A172 (cell line): ENCODE measurements around the gene TENM4. TPM values are rescaled to one million over a fixed set of nuclear protein-coding genes. Genes with fewer than 3 reads are reported as not detected.

ENCODE experiments used
- DNase-seq: peaks from one replicate; pipeline ENCODE4 v3.0.0-alpha.2; 2015; ENCODE audit warnings: low spot score
- total RNA-seq: library from RNA; depleted of rRNA; stranded (reverse); fragments of >200 nt; shearing (Covaris generic); gene quantifications from 2 replicates; pipeline ENCODE4 v1.2.3, GENCODE V29; 2014

The TENM4 gene
- total RNA-seq, 1 experiment from 2014 or later, result 0.91 TPM

DNA sequence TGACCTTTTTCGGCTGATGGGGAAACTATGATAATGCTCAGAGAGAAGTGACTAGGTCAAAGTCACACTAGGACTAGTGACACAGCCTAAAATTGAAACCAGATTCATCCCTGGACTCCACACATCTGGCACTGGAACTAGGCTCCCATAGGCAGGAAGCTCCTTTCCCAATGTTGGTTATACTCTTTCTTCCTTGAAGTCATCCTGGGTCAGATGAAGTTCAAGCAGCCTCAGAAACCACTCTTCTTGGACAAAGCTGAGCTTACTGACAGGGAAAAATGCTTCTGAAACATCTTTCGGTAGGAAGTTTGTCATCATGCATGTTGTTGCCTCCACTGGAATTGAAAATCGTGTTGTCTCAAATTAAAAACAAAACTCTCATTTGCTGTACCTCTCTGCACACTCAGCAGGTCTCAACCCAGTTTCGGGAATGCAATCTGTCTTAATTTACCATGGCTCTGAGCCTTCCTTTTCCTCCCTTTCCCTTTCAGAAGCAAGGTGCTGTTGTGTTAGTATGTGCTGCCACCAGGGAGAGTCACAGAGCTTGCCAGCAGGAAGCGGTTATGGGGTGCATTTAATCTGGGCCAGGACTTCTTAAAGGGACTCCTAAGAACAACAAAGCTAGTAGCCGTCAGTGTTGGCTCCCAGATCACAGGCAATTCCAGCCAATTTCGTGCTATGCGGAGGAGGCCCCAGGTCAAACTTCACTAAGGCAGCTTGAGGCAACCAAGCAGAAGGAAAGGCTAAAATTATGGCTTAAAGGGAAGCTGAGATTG lies 384.8 kb downstream of the TENM4 start:
- no peak for DNase-seq

DNA sequence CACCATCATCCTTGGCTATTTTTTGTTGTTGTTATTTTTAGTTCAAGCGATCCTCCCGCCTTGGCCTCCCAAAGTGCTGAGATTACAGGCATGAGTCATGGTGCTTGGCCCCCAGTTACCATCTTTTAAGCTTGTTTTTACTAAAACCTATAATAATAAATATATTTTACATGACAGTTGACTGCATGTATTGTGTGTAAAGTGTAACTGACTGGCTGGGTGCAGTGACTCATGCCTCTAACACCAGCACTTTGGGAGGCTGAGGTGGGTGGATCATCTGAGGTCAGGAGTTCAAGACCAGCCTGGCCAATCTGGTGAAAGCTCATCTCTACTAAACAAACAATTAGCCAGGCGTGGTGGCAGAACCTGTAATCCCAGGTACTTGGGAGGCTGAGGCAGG lies 386.2 kb downstream of the TENM4 start:
- DNase-seq, result peak; percentile 71

DNA sequence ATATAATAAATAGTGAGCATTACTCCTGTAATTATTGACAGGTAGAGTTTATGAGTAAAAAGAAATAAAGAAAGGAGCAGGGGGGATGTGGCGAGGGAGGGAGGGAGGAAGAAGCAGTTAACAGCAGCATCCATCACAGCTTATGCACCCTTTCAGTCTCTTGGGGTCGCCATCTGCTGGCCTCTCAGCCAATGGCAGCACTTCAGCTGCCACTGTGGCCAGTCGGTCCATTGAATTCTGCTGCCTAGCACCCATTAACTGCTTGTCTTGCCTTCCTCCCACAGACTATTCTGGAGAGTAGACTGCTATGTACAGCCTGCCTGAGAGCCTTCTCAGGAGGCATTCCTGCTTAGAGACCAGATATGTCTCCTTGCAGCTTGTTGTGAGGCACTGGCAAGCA lies 388.3 kb downstream of the TENM4 start:
- DNase-seq, result no peak

- DNase-seq, result no peak
Measured at GRCh38 chr11:79050786-79051185, 390.0 kb downstream of the TENM4 start.

GRCh38 chr11:79049741-79050179 lies 391.1 kb downstream of the TENM4 start:
- DNase-seq, result no peak

- DNase-seq, result no peak
Measured at GRCh38 chr11:79047980-79048379, 392.9 kb downstream of the TENM4 start.

DNA sequence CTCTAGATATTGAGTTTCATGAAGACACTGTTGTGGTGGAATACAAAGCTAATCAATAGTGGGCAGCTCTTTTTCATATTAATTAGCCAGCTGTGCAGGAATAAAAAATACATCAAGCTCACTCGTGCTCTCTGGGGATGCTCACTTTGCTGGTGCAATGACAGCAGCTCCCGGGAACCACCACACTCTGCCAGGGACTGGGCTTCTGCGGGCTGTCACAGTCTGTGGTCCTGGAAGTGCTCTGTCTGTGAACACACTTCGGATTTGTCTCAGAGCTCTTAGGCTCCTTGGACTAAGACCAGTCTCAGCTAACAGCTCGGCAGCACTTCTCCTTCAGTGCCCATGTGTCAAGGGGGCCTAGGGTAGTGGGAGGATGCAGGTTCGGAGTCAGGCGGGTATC lies 393.5 kb downstream of the TENM4 start:
- no peak for DNase-seq

GRCh38 chr11:79046366-79046765 lies 394.5 kb downstream of the TENM4 start:
- DNase-seq, result no peak

- no peak for DNase-seq
Measured at GRCh38 chr11:79045800-79046304, 395.0 kb downstream of the TENM4 start.

DNA sequence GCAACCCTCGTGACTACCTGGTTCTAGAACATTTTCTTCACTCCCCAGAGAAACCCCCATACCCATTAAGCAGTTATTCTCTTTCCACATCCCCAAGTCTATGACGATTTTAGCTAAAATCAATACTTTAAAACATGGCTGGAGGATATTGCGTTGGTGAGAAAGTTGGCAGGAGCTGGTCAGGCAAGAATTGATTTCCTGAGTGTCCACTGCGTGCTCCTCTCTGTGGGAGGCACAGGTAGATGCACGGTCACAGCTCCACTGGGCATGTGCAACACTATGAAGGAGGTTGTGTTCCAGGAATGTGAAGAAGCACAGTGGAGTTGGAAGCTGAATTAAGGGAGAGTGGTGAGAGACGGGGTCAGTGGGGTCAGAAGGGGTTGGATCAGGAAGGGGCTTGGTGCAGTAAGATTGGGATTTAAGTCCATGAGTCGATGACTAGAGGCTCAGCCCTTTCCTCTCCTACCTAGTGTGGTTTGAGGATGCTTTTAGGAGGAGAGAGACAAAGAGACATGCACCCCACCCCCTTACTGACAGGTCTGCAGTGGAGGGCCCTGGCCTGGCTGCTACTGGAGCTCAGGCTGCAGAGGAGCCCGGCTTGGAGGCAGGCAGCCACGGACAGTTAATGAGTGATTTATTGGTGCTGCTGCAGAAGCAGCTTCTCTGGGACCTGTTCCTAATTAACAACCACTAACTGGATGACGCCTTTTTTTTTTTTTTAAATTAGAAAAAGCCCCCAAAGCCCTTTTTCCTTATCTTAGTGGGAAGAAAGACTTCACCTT lies 395.6 kb downstream of the TENM4 start:
- DNase-seq, result no peak

DNA sequence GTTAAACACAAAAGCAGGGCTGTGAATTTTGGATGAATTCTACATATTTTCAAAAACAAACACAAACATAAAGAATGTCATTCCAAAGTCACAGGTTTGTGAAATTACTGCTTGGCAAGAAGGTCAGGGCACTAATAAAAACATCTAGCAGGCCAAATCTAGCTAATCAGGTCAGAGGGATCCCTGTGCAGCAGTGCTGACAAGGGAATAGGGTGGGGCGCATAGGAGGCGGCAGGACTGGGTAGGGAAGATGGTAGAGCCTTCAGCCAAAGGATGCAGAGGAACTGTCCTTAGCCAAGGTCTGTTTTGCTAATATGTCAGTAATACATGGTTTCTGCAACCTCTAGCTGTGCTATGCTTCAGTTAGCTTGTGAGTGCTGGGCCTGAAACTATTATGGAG lies 396.6 kb downstream of the TENM4 start:
- no peak for DNase-seq

- DNase-seq, result no peak
Measured at GRCh38 chr11:79043726-79044125, 397.1 kb downstream of the TENM4 start.

DNA sequence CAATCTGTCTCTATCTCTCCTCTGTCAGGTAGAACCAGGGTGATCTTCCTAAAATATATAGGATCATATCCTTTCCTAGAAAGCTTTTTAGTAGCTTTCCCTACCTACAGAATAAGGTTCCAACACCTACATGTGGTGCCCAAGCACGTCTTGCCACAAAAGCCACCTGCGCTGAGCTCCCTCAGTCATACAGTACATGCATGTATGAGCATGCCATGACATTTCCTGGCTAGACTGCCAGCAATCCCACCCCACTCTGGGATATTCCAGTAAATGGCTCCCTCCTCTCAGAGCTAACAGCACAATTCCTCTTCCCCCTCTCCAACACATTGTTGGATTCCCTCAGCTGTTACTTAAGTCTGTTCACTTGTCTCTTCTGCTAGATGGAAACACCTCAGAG lies 398.0 kb downstream of the TENM4 start:
- DNase-seq, result no peak

GRCh38 chr11:79040348-79040747 lies 400.5 kb downstream of the TENM4 start:
- no peak for DNase-seq

DNA sequence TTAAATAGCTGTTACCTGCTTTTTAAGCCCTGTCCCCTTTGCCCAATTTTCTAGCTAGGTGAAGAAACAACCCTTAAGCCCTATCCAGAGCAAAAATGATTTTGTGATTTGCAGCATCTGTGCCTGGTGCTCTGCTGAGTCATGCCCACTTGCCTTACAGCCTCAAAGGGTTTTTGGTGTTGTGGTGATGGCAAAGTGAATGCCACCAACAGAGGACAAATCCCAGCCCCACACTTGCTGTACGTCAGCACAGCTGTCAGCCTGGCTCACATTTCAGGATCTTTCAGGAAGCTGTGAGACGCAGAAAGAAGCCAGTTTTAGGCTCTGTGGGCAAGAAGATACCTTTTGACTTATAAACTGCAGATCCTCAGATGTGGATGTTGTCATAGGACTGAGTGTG lies 401.7 kb downstream of the TENM4 start:
- DNase-seq, result no peak

- DNase-seq, result no peak
Measured at GRCh38 chr11:79035881-79036280, 404.9 kb downstream of the TENM4 start.

DNA sequence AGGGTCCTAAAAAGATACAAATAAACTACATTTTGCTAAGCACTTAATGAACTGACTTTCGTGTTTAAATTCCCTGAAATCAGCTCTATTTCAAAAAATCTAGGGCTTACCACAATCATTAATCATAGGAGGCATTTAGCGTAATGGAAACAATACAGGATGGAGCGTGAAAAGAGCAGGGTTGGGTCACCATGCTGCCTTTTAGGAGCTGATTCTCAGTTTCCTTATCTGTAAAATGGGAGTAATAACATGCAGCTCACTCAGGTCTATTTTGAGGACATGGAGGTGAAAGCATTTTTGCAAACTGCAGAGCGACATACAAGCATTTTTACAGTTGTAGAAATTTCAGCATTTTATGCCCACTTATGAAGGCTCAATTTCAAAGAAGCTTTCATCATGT lies 407.0 kb downstream of the TENM4 start:
- no peak for DNase-seq

GRCh38 chr11:79030448-79030847 lies 410.4 kb downstream of the TENM4 start:
- no peak for DNase-seq

DNA sequence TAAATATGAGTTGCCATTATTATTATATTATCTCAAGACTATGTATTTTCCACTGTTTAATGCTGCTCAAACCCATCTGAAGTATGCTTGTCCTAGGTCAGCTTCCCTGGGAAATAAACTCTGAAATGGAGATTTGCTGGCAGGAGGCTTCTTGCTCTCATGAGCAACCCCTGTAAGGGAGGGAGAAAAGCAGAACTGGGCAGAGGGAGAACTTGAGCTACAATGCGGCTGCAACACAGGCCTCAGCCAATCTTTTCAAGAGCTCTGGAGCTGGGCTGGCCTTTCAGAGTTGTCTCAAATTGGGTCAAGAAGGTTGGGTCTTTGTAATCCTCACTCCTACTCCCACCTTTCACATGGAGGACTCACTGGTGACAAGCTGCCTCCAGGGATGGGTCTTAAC lies 412.6 kb downstream of the TENM4 start:
- DNase-seq, result no peak

- no peak for DNase-seq
Measured at GRCh38 chr11:79026803-79027445, 413.9 kb downstream of the TENM4 start.

GRCh38 chr11:79025622-79026021 lies 415.2 kb downstream of the TENM4 start:
- DNase-seq, result no peak

- DNase-seq, result no peak
Measured at GRCh38 chr11:79025097-79025496, 415.7 kb downstream of the TENM4 start.

- no peak for DNase-seq
Measured at GRCh38 chr11:79022265-79022664, 418.6 kb downstream of the TENM4 start.
